K562 (cell line): ENCODE measurements around the gene SH3PXD2B. TPM values are rescaled to one million over a fixed set of nuclear protein-coding genes. Genes with fewer than 3 reads are reported as not detected.

Source experiments
- ATAC-seq: fragments of 200-7000 bp; cut with Tn5 transposase; 3 replicates; pipeline ENCODE4 v1.9.1; 2020; ENCODE audit warnings: moderate library complexity
- BruUV-seq: library from RNA; stranded (reverse); fragments of 400-500 nt; replicated peaks from 2 replicates; lab custom pipeline; 2021; lab: Mats Ljungman, UMichigan
- CTCF ChIA-PET: fragments of 300-600 bp; formaldehyde crosslinking; extraction: SDS; loops from one replicate; lab custom pipeline; 2021; ENCODE audit warnings: low intra/inter-chr PET ratio; lab: Yijun Ruan, JAX
- POLR2A ChIA-PET: fragments of 300-600, 350-650 bp; sonication (Branson Sonifier 250); formaldehyde crosslinking; extraction: SDS; loops from one replicate; lab custom pipeline; 2021; ENCODE audit warnings: antibody characterized with exemption, inconsistent platforms; lab: Yijun Ruan, JAX
- DNase-seq, 4 experiments: peaks; one replicate each; pipeline versions ENCODE4 v3.0.0 to v3.0.0-alpha.2; 2011 to 2018; ENCODE audit warnings: low spot score in 3 of 4, mixed read lengths in 3 of 4; ENCODE audit errors: extremely low read depth in 1 of 4
- FAIRE-seq: peaks from 2 replicates; lab custom pipeline; 2011; peaks lifted over from hg19 to GRCh38; lab: Jason Lieb, UNC
- H2AFZ ChIP-seq: 2 replicates; pipeline ENCODE4 v1.6.0; 2011; ENCODE audit warnings: low read depth, low read length, control low read depth, inconsistent platforms
- H3K27ac ChIP-seq: fragments of 200-600 bp; 3 replicates; pipeline ENCODE4 v1.8.0; 2011; ENCODE audit warnings: low read depth, mild to moderate bottlenecking, control low read depth, inconsistent platforms, low read length, moderate library complexity, mixed read lengths; ENCODE audit errors: extremely low read depth
- H3K27me3 ChIP-seq, 2 experiments: fragments of 300-600 bp in 1 of 2; 2 replicates in 1 of 2; 3 replicates in 1 of 2; pipeline versions ENCODE4 v1.6.0 to v1.8.0; 2011; ENCODE audit warnings: inconsistent platforms in 2 of 2, low read length in 2 of 2, mild to moderate bottlenecking in 1 of 2, mixed read lengths in 1 of 2, moderate library complexity in 1 of 2; ENCODE audit not compliant: control insufficient read depth in 2 of 2, insufficient read depth in 2 of 2
- H3K36me3 ChIP-seq: fragments of 300-600 bp; 3 replicates; pipeline ENCODE4 v1.8.0; 2011; ENCODE audit warnings: mild to moderate bottlenecking, low read length, inconsistent platforms; ENCODE audit not compliant: control insufficient read depth, insufficient read depth
- H3K4me1 ChIP-seq, 2 experiments: fragments of 200-600 bp in 1 of 2; replicated peaks in 1 of 2; 2 replicates in 1 of 2; 3 replicates in 1 of 2; pipeline versions ENCODE4 v1.5.1 to v1.8.0; 2011; ENCODE audit warnings: inconsistent platforms in 2 of 2, low read length in 2 of 2, mild to moderate bottlenecking in 1 of 2, mixed read lengths in 1 of 2, moderate library complexity in 1 of 2; ENCODE audit not compliant: control insufficient read depth in 2 of 2, insufficient read depth in 2 of 2
- H3K4me2 ChIP-seq: 2 replicates; pipeline ENCODE4 v1.6.1; 2011; ENCODE audit warnings: low read length, control low read depth, inconsistent platforms, mixed read lengths; ENCODE audit not compliant: insufficient read depth
- H3K4me3 ChIP-seq: fragments of 200-600 bp; sonication (generic), shearing (Covaris generic); 2 replicates; pipeline ENCODE4 v1.5.1; 2016; ENCODE audit warnings: control low read depth, inconsistent platforms
- H3K79me2 ChIP-seq: fragments of 200-600 bp; 3 replicates; pipeline ENCODE4 v1.8.0; 2011; ENCODE audit warnings: low read length, inconsistent platforms; ENCODE audit not compliant: control insufficient read depth, insufficient read depth
- H3K9ac ChIP-seq, 2 experiments: 2 replicates each; pipeline versions ENCODE4 v1.6.0 to v1.6.1; 2011; ENCODE audit warnings: low read depth in 2 of 2, low read length in 2 of 2, control low read depth in 1 of 2, inconsistent platforms in 1 of 2, mild to moderate bottlenecking in 1 of 2, mixed read lengths in 1 of 2; ENCODE audit not compliant: insufficient read depth in 1 of 2
- H3K9me1 ChIP-seq: one replicate; pipeline ENCODE4 v1.6.0; 2011; ENCODE audit warnings: inconsistent platforms, mild to moderate bottlenecking, low read length, moderate library complexity; ENCODE audit not compliant: control insufficient read depth, insufficient read depth
- H3K9me3 ChIP-seq: replicated peaks from 2 replicates; pipeline ENCODE4 v1.5.1; 2011; ENCODE audit warnings: low read depth, low read length, inconsistent platforms; ENCODE audit not compliant: control insufficient read depth, insufficient read depth
- H4K20me1 ChIP-seq: replicated peaks from 2 replicates; pipeline ENCODE4 v1.6.1; 2011; ENCODE audit warnings: low read length, inconsistent platforms, mixed read lengths; ENCODE audit not compliant: control insufficient read depth, insufficient read depth
- AFF4 ChIP-seq: sonication (generic); formaldehyde crosslinking; IDR thresholded peaks from 2 replicates; pipeline ENCODE4 v1.8.0; 2023; ENCODE audit warnings: mild to moderate bottlenecking, missing genetic modification reagents
- BCL6 ChIP-seq: fragments of 250-450 bp; sonication (Bioruptor Pico); IDR thresholded peaks from 2 replicates; pipeline ENCODE4 v1.4.0; 2020
- BHLHE40 ChIP-seq: IDR thresholded peaks from 2 replicates; pipeline ENCODE4 v1.6.1; 2011; ENCODE audit warnings: low read length, improper control_type of control experiment
- CEBPB ChIP-seq: fragments of 450-650 bp; IDR thresholded peaks from 2 replicates; pipeline ENCODE4 v1.6.1; 2016; ENCODE audit warnings: missing genetic modification characterization, missing compliant biosample characterization
- CHAMP1 ChIP-seq: fragments of 450-650 bp; IDR thresholded peaks from 2 replicates; pipeline ENCODE4 v1.6.1; 2016; ENCODE audit warnings: mild to moderate bottlenecking
- E2F3 ChIP-seq: fragments of 250-450 bp; sonication (Bioruptor Pico); IDR thresholded peaks from 2 replicates; pipeline ENCODE4 v1.4.0; 2020; ENCODE audit warnings: mild to moderate bottlenecking
- ELF4 ChIP-seq: fragments of 450-650 bp; formaldehyde crosslinking; IDR thresholded peaks from 2 replicates; pipeline ENCODE4 v1.4.0; 2022; ENCODE audit warnings: missing genetic modification characterization
- ETV5 ChIP-seq: sonication (generic); formaldehyde crosslinking; IDR thresholded peaks from 2 replicates; pipeline ENCODE4 v1.4.0; 2020; ENCODE audit warnings: low read depth, mild to moderate bottlenecking, missing genetic modification reagents
- FUS ChIP-seq: fragments of 200-400 bp; formaldehyde crosslinking; optimal IDR thresholded peaks from 2 replicates; pipeline ENCODE3; 2017; ENCODE audit warnings: low read depth, low read length
- HNRNPUL1 ChIP-seq: fragments of 200-400 bp; formaldehyde crosslinking; IDR thresholded peaks from 2 replicates; pipeline ENCODE4 v1.6.1; 2017; ENCODE audit warnings: low read length
- PRMT5 ChIP-seq: sonication (generic); formaldehyde crosslinking; IDR thresholded peaks from 2 replicates; pipeline ENCODE4 v1.5.0; 2020; ENCODE audit warnings: missing genetic modification reagents
- RBM17 ChIP-seq: fragments of 200-400 bp; formaldehyde crosslinking; IDR thresholded peaks from 2 replicates; pipeline ENCODE4 v1.6.1; 2017; ENCODE audit warnings: low read depth, mild to moderate bottlenecking, low read length, borderline replicate concordance
- RFX5 ChIP-seq: IDR thresholded peaks from 2 replicates; pipeline ENCODE4 v1.6.1; 2011; ENCODE audit warnings: low read depth, mild to moderate bottlenecking, improper control_type of control experiment, low read length
- SMAD4 ChIP-seq: fragments of 250-450 bp; sonication (Bioruptor Pico); conservative IDR thresholded peaks from 2 replicates; pipeline ENCODE4 v1.8.0; 2021; ENCODE audit warnings: inconsistent platforms, mild to moderate bottlenecking, moderate library complexity
- ZBTB1 ChIP-seq: sonication (generic); formaldehyde crosslinking; IDR thresholded peaks from 2 replicates; pipeline ENCODE4 v1.8.1; 2023; ENCODE audit warnings: missing genetic modification reagents, low read depth, mild to moderate bottlenecking, borderline replicate concordance
- WGBS: fragments of 100-300 bp; shearing (Covaris generic); methylation state at CpG from one replicate; pipeline ENCODE4 v1.1.6; 2016; ENCODE audit warnings: low coverage, mixed read lengths; ENCODE audit not compliant: insufficient coverage; ENCODE audit errors: missing lambda C conversion rate; 5-methylcytosine and 5-hydroxymethylcytosine counted together
- in situ Hi-C: fragments of 300-500 bp; cut with MboI; formaldehyde crosslinking; loops from 4 replicates; pipeline ENCODE4 v1.15.0; 2018; ENCODE audit warnings: inconsistent platforms, mixed read lengths
- intact Hi-C: fragments of 100-400 bp; cut with micrococcal nuclease; formaldehyde crosslinking; loops from 2 replicates; pipeline ENCODE4 v1.14.2; 2022
- polyA plus RNA-seq, 8 experiments: library from polyadenylated mRNA; depleted of rRNA in 4 of 8; stranded (reverse) in 5 of 8; unstranded in 3 of 8; fragments of >200 nt; fragmentation: Nextera tagmentation in 2 of 8; fragmentation: Illumina TruSeq in 1 of 8; extraction: Ambion mirVana in 2 of 8; extraction: Trizol in 1 of 8; gene quantifications; 2 replicates each; pipeline versions ENCODE4 v1.2.1 to v1.2.3, GENCODE V29; 2011 to 2014; ENCODE audit warnings: inconsistent platforms in 1 of 8, missing spikeins in 1 of 8
- total RNA-seq, 7 experiments: library from RNA; depleted of rRNA in 6 of 7; stranded (reverse); fragments of >200 nt in 6 of 7; fragmentation: Illumina TruSeq in 2 of 7; extraction: Trizol in 2 of 7; gene quantifications; 2 replicates each; pipeline versions ENCODE4 v1.2.1 to v1.2.3, GENCODE V29; 2011 to 2021; ENCODE audit warnings: low replicate concordance in 1 of 7
- TF ChIP-seq, protein P1 (sequence below): fragments of 450-650 bp; formaldehyde crosslinking; IDR thresholded peaks from 2 replicates; pipeline ENCODE4 v1.4.0; 2020; ENCODE audit warnings: mild to moderate bottlenecking, moderate library complexity

Gene SH3PXD2B
- total and polyA plus RNA-seq, 9 of the 15 experiments (the other 6 are each of a cell fraction or from before 2014, with no cell fraction given): 0.04 to 0.66 (median 0.19) TPM

GRCh38 chr5:172501708-172502320 is 47.5 kb upstream of the SH3PXD2B start:
- BruUV-seq: no TSS peak
- H3K4me1 ChIP-seq: no peaks in the 10 kb centered on the region; a peak in 1 of 5 replicates
- POLR2A ChIA-PET: no interaction called here
- H3K4me2 ChIP-seq: no peak overlapping the region
- H4K20me1 ChIP-seq: no peaks in the 10 kb centered on the region
- H2AFZ ChIP-seq: no peak overlapping the region
- WGBS: 0% methylated on average over 7 of the region's 7 CpGs
- ATAC-seq: no peak
- H3K9me1 ChIP-seq: no peaks in the 10 kb centered on the region
- intact Hi-C loops: no loop called here
- H3K27ac ChIP-seq: no peak overlapping the region
- no peaks in the 10 kb centered on the region for H3K9me3 ChIP-seq
- H3K79me2 ChIP-seq: no peaks in the 10 kb centered on the region
- no peak for FAIRE-seq
- in situ Hi-C loops: no loop called here
- no peaks in the 10 kb centered on the region for H3K36me3 ChIP-seq
- H3K27me3 ChIP-seq: peaks cover 11 to 58% of the 10 kb centered on the region in 2 experiments; a peak in 4 of 5 replicates
- H3K9ac ChIP-seq: no peak overlapping the region
- CTCF ChIA-PET: no interaction called here
- DNase-seq: no peak
- no peak overlapping the region for H3K4me3 ChIP-seq
- TF ChIP-seq CEBPB (tag) (no peak), HNRNPUL1 (no peak), ETV5 (CRISPR knock-in tag) (no peak), BHLHE40 (no peak), FUS (no peak), CHAMP1 (no peak), ZBTB1 (no peak), RBM17 (no peak), AFF4 (CRISPR knock-in tag) (no peak), RFX5 (no peak), BCL6 (CRISPR knock-in tag) (no peak), ELF4 (CRISPR knock-in tag) (no peak), E2F3 (no peak), PRMT5 (no peak), SMAD4 (CRISPR knock-in tag) (no peak)
- TF ChIP-seq, protein P1, sequence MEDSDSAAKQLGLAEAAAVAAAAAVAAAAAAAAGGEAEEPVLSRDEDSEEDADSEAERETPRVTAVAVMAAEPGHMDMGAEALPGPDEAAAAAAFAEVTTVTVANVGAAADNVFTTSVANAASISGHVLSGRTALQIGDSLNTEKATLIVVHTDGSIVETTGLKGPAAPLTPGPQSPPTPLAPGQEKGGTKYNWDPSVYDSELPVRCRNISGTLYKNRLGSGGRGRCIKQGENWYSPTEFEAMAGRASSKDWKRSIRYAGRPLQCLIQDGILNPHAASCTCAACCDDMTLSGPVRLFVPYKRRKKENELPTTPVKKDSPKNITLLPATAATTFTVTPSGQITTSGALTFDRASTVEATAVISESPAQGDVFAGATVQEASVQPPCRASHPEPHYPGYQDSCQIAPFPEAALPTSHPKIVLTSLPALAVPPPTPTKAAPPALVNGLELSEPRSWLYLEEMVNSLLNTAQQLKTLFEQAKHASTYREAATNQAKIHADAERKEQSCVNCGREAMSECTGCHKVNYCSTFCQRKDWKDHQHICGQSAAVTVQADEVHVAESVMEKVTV (CRISPR knock-in tag): no peak
